ENCODE results near the gene TTL. TPM values are rescaled to one million over a fixed set of nuclear protein-coding genes. Genes with fewer than 3 reads are reported as not detected.
A peak's percentile ranks its signal among the peaks of the same experiment; 100 is the strongest.
"Not testable (repeated sequence)": the region's sequence is repeated elsewhere in the genome, so short reads cannot be mapped to it uniquely, and the experiment has no call there.

The TTL gene
- total RNA-seq, 1 donor from 2014 or later: 79.6 TPM

DNA sequence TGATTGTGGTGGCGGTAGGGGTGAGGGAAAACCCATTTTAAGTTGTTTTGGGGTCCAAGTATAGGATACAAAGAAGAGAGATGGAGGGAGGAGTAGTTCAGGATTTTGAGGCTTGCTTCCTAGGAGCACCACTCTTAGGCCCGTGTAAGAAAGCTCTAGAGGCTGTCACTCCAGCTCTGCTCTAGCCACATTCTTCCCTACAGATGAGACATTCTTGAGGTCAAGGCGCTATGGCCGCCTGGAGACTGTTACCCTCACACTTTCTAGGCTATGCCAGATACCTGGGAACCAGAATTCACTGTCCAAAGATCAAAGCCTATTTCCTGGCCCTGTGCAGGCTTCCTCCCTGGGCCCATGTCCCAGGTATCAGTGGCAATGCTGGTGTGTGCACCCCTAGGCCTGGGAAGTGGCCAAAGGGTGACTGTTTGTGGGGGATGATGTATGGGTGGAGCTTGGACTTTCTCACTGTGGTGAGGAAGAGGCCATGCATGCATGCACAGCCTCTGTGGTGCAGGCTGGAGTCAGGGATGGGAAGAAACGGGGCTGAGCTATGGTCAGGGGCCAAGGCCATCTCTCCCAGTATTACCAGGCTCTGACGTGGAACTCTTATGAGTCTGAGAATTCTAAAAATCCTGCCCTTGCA is 7.0 kb upstream of the TTL start:
- DNase-seq (ENCODE audit: low read depth): no peak

GRCh38 chr2:112476434-112476833 is 5.5 kb upstream of the TTL start:
- DNase-seq (ENCODE audit: low read depth): no peak

- DNase-seq (ENCODE audit: low read depth): no peak
Observed at GRCh38 chr2:112480530-112481049, 1.4 kb upstream of the TTL start.

GRCh38 chr2:112481050-112481527 is 867 bp upstream of the TTL start:
- peak; percentile 87 for DNase-seq (ENCODE audit: low read depth)

DNA sequence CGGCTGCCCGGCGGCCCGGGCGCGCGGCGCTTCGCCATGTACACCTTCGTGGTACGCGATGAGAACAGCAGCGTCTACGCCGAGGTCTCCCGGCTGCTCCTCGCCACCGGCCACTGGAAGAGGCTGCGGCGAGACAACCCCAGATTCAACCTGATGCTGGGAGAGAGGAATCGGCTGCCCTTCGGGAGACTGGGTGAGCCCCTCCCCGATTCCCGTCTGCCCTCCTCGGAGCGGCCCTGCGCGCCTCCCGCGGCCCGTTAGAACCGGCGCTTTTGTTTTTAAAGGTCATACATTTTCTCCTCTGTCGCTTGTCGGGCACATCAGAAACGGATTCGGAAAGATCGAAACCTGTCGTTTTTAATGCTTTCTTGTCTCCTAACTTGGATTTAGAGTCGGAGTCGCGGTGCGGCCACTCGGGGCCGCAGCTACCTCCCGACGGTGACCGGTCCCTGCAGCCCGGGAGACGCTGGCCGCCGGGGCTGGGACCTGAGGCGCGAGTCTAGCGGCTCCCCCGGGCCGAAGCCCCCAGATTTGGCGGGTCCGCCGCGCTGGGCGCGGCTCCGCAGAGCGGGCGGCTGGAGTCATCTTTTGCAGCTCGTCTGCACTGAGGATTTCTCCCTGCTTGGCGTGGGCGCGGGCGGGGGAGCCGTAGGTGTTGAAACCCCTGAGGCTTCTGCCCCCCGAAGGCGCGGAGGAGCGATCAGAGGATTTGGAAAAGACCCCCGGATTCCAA is 519 bp downstream of the TTL start:
- peak; percentile 61 for DNase-seq (ENCODE audit: low read depth)

- peak; percentile 55 for DNase-seq (ENCODE audit: low read depth)
Observed at GRCh38 chr2:112483042-112483473, 1.1 kb downstream of the TTL start.

GRCh38 chr2:112483831-112484230 is 1.9 kb downstream of the TTL start:
- no peak for DNase-seq (ENCODE audit: low read depth)

DNA sequence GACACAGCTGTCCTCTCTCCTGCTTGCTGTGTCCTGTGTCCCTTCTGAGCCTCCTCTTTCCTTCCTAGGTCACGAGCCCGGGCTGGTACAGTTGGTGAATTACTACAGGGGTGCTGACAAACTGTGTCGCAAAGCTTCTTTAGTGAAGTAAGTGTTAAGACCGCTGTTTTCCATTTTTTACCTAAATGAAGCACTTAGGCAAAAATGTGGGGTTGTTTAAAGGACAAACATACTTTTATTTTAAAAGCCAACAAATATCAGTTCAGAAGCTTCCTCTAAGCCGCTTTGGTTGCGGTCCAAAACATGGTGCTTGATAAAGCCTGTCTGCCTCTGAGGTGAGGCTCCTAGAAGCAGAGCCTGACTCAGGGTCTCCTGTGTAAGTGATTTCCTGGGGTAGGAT is 3.9 kb downstream of the TTL start:
- no peak for DNase-seq (ENCODE audit: low read depth)

GRCh38 chr2:112486895-112487294 is 4.9 kb downstream of the TTL start:
- DNase-seq (ENCODE audit: low read depth): no peak

GRCh38 chr2:112487444-112487961 is 5.5 kb downstream of the TTL start:
- DNase-seq (ENCODE audit: low read depth): no peak

DNA sequence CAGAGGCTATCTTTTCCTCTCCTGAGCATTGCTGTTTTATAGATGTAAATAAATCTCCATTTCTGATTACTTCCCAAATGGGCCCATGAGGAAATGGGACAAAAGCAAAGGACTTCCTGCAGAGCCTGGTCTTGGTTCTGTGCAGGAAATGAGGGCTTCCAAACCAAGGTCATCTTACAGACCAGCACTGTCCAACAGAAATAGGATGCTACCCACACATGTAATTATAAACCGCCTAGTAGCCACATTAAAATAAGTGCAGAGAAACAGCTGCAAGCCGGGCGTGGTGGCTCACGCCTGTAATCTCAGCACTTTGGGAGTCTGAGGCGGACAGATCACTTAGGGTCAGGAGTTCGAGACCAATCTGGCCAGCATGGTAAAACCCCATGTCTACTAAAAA is 6.2 kb downstream of the TTL start:
- DNase-seq (ENCODE audit: low read depth): peak; percentile 89

GRCh38 chr2:112491946-112492345 is 10.0 kb downstream of the TTL start:
- no peak for DNase-seq (ENCODE audit: low read depth)

DNA sequence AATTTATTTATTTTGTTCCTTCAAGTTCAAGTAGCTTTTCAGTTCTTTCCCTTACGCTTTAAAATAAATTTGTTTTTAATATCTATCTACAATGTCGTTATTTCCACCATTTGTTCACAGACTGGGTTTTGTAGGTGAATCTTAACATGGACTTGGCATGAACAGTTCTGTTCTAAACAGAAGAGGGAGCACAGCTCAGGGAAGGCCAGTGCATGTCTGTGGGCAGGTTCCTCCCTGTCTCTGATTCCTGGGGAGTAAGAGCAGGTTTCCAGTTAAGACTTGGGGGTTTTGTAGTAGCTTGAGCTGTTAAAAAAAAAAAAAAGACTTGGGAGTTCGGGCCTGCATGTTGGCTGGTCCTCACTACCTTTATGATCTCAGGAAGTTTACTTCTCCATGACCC is 11.1 kb downstream of the TTL start:
- peak; percentile 51 for DNase-seq (ENCODE audit: low read depth)

DNA sequence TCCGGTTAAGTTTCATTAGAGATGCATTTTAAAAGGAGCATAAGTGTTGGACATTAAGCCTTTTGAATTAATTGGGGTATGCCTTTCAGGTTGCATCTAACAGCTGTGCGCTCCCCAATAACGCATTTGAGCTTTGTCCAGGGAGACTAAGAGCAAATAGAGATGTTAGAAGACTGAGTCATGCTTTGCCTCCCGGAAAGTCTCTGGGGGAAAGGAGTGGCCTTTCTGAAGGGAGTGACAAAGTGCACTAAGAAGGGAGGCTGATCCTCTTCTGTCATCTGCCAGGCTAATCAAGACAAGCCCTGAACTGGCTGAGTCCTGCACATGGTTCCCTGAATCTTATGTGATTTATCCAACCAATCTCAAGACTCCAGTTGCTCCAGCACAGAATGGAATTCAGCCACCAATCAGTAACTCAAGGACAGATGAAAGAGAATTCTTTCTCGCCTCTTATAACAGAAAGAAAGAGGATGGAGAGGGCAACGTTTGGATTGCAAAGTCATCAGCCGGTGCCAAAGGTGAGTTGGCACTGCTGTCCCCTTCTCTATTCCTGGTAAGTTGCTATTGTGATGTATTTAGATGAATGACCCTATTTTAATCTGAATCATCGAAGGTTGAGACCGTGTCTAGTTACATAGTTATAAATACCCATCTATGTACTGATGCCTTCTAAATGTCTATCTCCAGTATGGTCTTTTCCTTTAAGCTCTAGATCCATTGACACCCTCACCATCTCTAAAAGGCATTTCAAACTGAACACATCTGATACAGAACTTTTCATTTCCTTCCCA is 12.1 kb downstream of the TTL start:
- peak; percentile 93 for DNase-seq (ENCODE audit: low read depth)

DNA sequence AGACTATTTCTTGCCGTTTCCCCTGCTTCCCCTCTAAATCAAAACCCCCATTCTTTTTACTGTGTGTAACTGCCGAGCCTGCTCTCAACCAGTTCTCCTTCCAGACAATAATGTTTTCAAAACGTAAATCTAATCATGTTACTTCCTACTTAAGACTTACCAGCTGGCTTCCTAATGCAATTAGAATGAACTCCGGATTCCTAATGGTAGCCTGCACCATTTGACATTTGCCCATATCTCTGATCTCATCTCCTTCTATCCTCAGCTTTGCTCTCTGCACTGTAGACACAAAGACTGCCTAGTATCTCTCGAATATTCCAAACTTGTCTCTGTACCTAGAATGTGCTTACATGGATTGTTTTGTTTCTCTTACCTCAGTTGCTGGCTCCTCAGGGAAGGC is 12.9 kb downstream of the TTL start:
- no peak for DNase-seq (ENCODE audit: low read depth)

DNA sequence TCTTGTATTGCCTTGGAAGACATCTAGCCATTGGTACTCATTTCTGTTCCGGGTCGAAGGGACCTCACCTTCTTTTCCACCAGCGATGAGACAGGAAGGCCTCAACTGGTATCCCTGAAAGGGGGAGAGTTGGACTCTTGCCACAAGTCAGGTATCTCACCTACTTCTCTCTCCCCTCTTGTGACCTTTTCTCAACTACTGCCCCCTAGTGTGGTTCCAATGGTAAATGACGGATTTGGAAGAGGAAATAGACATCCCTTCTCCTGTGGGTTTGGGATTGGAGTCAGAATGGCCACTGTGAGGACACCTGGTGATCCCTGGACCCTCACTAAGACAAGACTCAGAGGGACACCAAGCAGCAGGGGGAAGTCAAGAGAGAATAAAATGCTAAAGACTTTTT is 13.9 kb downstream of the TTL start:
- not testable (repeated sequence) for DNase-seq (ENCODE audit: low read depth)

DNA sequence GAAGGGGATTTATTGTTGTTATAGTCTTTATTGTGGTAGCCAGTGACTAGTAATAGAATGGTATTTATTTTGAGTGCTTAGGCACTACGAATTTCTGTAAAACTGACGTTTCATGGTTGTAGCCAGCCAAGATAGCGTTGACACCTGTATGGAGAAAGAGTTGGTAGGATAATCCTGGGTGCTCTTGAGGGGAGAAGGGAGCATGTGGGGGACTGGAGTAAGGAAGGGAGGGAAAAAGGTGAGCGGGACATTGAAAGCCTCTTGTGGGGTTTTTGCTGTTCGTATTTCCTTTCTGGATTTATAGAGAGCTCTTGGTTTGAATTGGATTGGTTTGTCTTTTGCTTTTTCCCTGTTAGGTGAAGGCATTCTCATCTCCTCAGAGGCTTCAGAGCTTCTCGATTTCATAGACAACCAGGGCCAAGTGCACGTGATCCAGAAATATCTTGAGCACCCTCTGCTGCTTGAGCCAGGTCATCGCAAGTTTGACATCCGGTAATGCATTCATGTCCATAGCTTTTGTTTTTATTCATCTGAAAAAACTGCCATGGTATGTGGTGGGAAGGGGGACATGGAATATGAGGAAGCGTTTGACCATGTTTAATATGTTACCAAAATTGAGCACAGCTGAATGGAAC is 19.0 kb downstream of the TTL start:
- peak; percentile 45 for DNase-seq (ENCODE audit: low read depth)

DNA sequence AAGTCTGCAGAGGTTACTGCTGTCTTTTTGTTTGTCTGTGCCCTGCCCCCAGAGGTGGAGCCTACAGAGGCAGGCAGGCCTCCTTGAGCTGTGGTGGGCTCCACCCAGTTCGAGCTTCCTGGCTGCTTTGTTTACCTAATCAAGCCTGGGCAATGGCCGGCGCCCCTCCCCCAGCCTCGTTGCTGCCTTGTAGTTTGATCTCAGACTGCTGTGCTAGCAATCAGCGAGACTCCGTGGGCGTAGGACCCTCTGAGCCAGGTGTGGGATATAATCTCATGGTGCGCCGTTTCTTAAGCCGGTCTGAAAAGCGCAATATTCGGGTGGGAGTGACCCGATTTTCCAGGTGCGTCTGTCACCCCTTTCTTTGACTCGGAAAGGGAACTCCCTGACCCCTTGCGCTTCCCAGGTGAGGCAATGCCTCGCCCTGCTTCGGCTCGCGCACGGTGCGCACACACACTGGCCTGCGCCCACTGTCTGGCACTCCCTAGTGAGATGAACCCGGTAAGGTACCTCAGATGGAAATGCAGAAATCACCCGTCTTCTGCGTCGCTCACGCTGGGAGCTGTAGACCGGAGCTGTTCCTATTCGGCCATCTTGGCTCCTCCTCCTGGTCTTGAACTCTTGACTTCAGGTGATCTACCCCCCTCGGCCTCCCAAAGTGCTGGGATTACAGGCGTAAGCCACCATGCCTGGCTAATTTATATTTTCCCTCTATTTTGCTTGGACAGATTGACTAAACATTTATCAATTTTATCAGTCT is 27.5 kb downstream of the TTL start:
- not testable (repeated sequence) for DNase-seq (ENCODE audit: low read depth)

DNA sequence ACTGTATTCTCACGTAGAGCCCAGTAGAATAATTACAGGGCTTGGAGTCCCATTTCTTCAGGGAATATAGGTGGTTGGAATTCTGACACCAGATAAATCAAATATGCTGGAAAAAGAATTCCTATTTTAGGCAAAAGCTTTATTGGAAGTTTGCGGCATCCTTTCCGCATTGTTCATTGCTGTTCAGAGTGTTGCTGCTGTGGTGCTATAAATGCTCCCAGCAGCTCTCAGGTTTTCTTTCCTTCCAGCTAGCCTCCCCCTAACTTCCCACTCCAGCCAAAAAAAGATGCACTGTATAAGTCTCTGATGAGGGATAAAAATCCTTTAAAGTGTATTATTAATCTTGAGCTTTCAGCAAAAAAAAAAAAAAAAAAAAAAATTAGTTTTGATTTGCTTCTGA is 34.8 kb downstream of the TTL start:
- no peak for DNase-seq (ENCODE audit: low read depth)

DNA sequence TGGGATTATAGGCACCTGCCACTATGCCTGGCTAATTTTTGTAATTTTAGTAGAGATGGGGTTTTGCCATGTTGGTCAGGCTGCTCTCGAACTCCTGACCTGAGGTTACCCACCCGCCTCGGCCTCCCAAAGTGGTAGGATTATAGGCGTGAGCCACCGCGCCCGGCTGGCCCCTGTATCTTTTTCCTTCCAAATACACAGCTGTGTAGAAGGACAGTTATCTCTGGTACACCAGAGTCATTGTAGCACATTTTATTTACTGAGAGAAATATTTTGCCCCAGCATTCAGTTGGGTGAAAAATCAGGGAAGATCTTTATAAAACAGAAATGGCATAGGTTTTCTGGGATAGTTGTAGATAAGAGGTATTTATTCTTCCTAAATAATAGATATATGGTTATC is 36.9 kb downstream of the TTL start:
- DNase-seq (ENCODE audit: low read depth): no peak
